ENCODE data around the gene LRRC61. TPM values are rescaled to one million over a fixed set of nuclear protein-coding genes. Genes with fewer than 3 reads are reported as not detected.
"Not testable (repeated sequence)": the region's sequence is repeated elsewhere in the genome, so short reads cannot be mapped to it uniquely, and the experiment has no call there.

Gene LRRC61
- total RNA-seq, 1 donor from 2014 or later: 26.3 TPM

DNA sequence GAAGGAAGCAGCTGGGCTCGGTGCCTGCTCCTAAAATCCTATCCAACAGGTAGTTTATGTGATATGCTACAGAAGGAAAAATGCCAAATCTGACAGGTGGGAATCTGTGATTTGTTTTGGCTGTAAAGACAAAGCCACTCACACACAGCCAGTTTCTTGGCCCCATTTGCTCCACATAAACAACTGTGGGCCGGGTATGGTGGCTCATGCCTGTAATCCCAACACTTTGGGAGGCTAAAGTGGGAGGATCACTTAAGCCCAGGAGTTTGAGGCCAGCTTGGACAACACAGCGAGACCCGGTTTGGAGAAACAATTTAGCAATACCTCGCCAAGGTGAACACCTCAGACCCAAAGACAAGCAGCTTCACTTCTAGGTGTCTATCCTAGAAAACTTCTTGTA is 16.8 kb upstream of the LRRC61 start:
- not testable (repeated sequence) for H3K27ac Mint-ChIP-seq (ENCODE audit: unreplicated experiment)

DNA sequence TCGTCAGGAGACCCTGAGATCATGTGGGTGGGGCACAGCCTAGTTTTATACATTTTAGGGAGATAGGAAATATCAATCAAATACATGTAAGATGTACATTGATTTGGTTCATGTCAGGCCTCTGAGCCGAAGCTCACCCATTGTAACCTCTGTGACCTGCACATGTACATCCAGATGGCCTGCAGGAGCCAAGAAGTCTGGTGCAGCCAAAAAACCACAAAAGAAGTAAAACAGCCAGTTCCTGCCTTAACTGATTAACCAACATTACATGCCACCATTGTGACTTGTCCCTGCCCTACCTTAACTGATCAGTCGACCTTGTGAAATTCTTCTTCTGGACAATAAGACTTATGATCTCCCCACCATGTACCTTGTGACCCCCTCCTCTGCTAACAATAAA is 16.0 kb upstream of the LRRC61 start:
- no peak overlapping the region for H3K27ac Mint-ChIP-seq (ENCODE audit: unreplicated experiment)
- H3K9me3 Mint-ChIP-seq: no peaks in the 10 kb centered on the region
- peaks cover 4% of the 10 kb centered on the region for H3K27me3 Mint-ChIP-seq (ENCODE audit: low read depth)
- H3K4me3 Mint-ChIP-seq: no peak overlapping the region
- no peaks in the 10 kb centered on the region for H3K4me1 Mint-ChIP-seq
- H3K36me3 Mint-ChIP-seq (ENCODE audit: low read depth): no peaks in the 10 kb centered on the region
- no peak for DNase-seq (ENCODE audit: low read depth, low spot score)
- TF ChIP-seq, protein P1, sequence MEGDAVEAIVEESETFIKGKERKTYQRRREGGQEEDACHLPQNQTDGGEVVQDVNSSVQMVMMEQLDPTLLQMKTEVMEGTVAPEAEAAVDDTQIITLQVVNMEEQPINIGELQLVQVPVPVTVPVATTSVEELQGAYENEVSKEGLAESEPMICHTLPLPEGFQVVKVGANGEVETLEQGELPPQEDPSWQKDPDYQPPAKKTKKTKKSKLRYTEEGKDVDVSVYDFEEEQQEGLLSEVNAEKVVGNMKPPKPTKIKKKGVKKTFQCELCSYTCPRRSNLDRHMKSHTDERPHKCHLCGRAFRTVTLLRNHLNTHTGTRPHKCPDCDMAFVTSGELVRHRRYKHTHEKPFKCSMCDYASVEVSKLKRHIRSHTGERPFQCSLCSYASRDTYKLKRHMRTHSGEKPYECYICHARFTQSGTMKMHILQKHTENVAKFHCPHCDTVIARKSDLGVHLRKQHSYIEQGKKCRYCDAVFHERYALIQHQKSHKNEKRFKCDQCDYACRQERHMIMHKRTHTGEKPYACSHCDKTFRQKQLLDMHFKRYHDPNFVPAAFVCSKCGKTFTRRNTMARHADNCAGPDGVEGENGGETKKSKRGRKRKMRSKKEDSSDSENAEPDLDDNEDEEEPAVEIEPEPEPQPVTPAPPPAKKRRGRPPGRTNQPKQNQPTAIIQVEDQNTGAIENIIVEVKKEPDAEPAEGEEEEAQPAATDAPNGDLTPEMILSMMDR (conservative IDR thresholded peaks at IDR 0.05): no peak

More for the DNA sequence above, 16.8 kb upstream of the LRRC61 start:
- H3K4me3 Mint-ChIP-seq; H3K36me3 Mint-ChIP-seq (ENCODE audit: low read depth); H3K4me1 Mint-ChIP-seq; H3K9me3 Mint-ChIP-seq; H3K27me3 Mint-ChIP-seq (ENCODE audit: low read depth); DNase-seq (ENCODE audit: low read depth, low spot score): not testable (repeated sequence)

DNA sequence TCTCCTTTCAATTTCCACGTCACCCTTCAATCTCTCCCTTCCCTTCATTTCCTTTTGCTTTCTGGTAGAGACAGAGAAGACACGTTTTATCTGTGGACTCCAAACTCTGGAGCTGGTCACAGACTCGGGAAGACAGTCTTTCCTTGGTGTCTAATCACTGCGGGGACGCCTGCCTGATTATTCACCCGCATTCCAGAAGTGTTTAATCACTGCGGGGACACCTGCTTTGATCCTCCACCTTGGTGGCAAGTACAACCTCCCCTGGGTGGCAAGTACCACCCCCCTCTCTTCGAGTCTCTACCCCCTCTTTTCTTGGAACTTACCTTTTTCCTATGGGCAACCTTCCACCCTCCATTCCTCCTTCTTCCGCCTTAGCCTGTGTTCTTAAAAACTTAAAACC is 15.3 kb upstream of the LRRC61 start:
- Mint-ChIP-seq H3K36me3 (ENCODE audit: low read depth) (no peaks in the 10 kb centered on the region), H3K27ac (ENCODE audit: unreplicated experiment) (no peak overlapping the region), H3K9me3 (no peaks in the 10 kb centered on the region), H3K27me3 (ENCODE audit: low read depth) (peaks cover 4% of the 10 kb centered on the region), H3K4me1 (peaks cover 1% of the 10 kb centered on the region), H3K4me3 (no peak overlapping the region)
- TF ChIP-seq, protein P1 (conservative IDR thresholded peaks at IDR 0.05): no peak
- no peak for DNase-seq (ENCODE audit: low read depth, low spot score)

DNA sequence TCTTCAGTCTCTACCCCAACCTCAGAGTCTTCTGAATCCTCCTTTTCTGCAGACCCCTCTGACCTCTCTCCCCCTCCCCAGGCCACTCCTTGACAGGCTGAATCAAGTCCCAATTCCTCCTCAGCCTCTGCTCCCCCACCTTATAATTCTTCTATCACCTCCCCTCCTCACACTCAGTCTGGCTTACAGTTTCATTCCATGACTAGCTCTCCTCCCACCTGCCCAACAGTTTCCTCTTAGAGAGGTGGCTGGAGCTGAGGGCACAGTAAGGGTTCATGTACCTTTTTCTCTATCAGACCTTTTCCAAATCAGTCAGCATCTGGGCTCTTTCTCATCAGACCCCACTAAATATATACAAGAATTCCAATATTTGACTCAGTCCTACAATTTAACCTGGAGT is 14.6 kb upstream of the LRRC61 start:
- H3K36me3 Mint-ChIP-seq (ENCODE audit: low read depth): no peaks in the 10 kb centered on the region
- H3K4me1 Mint-ChIP-seq: peaks cover 4% of the 10 kb centered on the region
- TF ChIP-seq, protein P1 (conservative IDR thresholded peaks at IDR 0.05): no peak
- H3K27ac Mint-ChIP-seq (ENCODE audit: unreplicated experiment): no peak overlapping the region
- H3K27me3 Mint-ChIP-seq (ENCODE audit: low read depth): peaks cover 4% of the 10 kb centered on the region
- DNase-seq (ENCODE audit: low read depth, low spot score): no peak
- H3K4me3 Mint-ChIP-seq: no peak overlapping the region
- no peaks in the 10 kb centered on the region for H3K9me3 Mint-ChIP-seq

DNA sequence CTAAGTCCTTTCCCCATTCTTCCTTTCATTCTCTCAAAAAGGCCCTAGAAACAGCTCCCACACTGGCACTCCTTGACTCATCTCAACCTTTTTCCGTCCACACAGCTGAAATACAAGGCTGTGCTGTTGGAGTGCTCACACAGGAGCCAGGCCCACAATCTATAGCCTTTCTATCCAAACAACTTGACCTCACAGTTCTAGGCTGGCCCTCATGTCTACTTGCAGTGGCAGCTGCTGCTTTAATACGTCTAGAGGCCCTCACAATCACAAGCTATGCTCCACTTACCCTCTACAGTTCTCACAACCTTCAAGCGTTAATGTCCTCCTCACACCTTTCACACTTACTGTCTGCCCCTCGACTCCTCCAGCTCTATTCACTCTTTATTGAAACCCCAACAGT is 12.0 kb upstream of the LRRC61 start:
- Mint-ChIP-seq H3K27ac (ENCODE audit: unreplicated experiment) (no peak overlapping the region), H3K4me1 (peaks cover 4% of the 10 kb centered on the region), H3K27me3 (ENCODE audit: low read depth) (peaks cover 4% of the 10 kb centered on the region), H3K4me3 (no peak overlapping the region), H3K9me3 (no peaks in the 10 kb centered on the region), H3K36me3 (ENCODE audit: low read depth) (no peaks in the 10 kb centered on the region)
- TF ChIP-seq, protein P1 (conservative IDR thresholded peaks at IDR 0.05): no peak
- no peak for DNase-seq (ENCODE audit: low read depth, low spot score)

DNA sequence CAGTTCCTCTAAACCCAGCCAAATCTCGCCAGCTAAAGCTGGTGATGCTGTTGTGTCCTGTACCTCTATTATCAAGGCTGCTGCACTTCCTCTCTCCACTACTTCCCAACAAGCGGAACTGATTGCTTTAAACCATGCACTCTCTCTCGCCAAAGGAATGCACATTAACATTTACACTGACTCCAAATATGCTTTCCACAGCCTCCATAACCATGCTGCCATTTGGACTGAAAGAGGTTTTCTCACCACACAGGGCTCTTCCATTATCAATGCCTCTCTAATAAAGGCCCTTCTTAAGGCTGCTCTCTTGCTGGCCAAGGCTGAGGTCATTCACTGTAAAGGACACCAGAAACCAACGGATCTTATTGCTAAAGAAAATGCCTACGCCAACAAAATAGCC is 11.4 kb upstream of the LRRC61 start:
- H3K27me3 Mint-ChIP-seq (ENCODE audit: low read depth): peaks cover 4% of the 10 kb centered on the region
- H3K4me1 Mint-ChIP-seq: peaks cover 4% of the 10 kb centered on the region
- no peak for DNase-seq (ENCODE audit: low read depth, low spot score)
- TF ChIP-seq, protein P1 (conservative IDR thresholded peaks at IDR 0.05): no peak
- H3K4me3 Mint-ChIP-seq: no peak overlapping the region
- no peaks in the 10 kb centered on the region for H3K36me3 Mint-ChIP-seq (ENCODE audit: low read depth)
- H3K9me3 Mint-ChIP-seq: no peaks in the 10 kb centered on the region
- no peak overlapping the region for H3K27ac Mint-ChIP-seq (ENCODE audit: unreplicated experiment)

DNA sequence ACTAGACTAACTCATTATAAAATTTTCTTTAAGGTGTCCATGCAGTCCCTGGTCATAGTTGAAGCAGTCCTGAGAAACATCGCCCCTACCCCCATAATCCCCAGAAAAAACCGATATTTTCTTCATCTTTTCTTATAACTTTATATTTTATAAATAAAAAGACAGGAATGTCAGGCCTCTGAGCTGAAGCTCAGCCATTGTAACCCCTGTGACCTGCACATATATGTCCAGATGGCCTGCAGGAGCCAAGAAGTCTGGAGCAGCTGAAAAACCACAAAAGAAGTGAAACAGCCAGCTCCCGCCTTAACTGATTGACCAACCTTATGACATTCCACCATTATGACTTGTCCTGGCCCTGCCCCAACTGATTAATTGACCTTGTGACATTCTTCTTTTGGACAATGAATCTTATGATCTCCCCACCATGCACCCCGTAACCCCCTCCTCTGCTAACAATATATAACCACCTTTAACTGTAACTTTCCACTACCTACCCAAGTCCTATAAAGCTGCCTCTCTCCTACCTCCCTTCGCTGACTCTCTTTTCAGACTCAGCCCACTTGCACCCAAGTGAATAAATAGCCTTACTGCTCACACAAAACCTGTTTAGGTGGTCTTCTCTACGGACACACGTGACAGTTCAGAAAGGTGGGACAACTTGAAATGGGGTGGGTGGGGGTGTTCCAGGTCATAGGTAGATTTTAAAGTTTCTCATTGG is 10.3 kb upstream of the LRRC61 start:
- H3K4me1 Mint-ChIP-seq; H3K27me3 Mint-ChIP-seq (ENCODE audit: low read depth); H3K9me3 Mint-ChIP-seq; DNase-seq (ENCODE audit: low read depth, low spot score); H3K36me3 Mint-ChIP-seq (ENCODE audit: low read depth); H3K27ac Mint-ChIP-seq (ENCODE audit: unreplicated experiment); H3K4me3 Mint-ChIP-seq: not testable (repeated sequence)

Measured in neural crest cell (in vitro differentiated cells).